NOMO-1 treated with DMSO at 0.1 percent for 48 hours (cell line): ENCODE measurements around the gene FAM135A.

ENCODE experiments used
- DNase-seq: peaks from one replicate; lab custom pipeline; 2025; ENCODE audit not compliant: unreplicated experiment; lab: John Stamatoyannopoulos, UW

Gene FAM135A

DNA sequence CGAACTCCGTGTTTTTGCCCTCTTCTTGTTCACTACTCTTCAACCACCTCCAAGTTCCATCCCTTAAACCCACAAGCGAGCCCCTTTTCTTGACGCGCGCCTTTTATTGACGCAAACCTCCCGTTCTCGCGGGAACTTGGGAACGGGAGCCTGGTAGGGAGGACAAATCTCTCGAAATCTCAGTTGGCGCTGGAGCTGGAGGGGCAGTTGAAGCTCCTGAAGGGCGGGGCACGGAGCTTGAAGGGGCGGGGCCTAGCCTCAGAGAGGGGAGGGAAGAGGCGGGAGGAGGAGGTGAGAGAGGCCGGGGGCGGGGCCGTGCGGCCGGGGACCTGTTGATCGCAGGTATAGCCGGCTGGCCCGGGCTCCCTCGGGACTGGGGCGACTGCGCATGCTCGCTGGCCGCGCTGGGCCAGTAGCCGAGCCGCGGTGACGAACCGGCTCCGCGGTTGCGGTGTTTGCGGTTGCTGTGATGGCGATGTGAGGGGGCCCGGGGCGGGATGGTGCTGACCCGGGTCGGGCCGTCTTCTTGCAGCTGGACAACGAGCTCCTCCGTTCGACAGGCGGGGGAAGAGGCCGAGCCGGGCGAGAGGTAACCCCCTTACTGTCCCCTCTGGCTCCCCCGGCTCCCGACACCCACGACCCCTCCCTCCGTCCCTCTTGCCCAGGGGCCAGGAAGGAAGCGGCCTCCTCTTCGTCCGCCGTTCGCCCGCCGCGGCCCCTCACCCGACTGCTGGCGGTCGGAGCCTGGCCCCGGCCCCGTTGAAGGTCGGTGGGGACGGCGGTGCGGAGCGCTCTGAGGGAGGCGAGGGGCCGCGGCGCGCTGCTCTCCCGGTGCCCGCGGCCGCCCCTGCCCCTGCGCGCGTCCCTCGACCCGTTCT lies at the start of gene FAM135A:
FAM135A (plus strand) TSS at position 395 of the 878 bp plus-strand sequence. CDS start 14,835 bp downstream, outside the sequence.
- peak; percentile 96 for DNase-seq

- DNase-seq: no peak
Measured at GRCh38 chr6:70363741-70364493, 49.4 kb upstream of the FAM135A start.

GRCh38 chr6:70369332-70369950 lies 43.9 kb upstream of the FAM135A start:
- DNase-seq: peak; percentile 56

DNA sequence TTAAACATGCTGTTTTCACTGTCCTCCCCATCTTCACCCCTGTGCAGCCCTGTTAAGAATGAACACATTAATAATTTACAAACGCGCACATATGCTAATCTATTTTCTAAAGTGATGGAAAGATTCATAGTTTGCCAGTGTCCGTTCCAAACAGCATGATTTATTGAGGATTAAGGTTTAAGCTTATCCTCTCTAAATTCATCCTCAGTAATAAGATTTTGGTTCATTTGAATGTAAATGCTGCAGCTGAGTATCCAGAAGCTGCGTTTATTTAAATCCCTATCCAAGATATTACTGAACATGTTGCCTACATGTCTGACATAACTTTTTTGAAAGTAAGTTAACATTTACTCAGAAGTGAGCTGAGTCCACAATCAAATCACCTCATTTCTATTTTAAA lies 42.8 kb upstream of the FAM135A start:
- DNase-seq: no peak

DNA sequence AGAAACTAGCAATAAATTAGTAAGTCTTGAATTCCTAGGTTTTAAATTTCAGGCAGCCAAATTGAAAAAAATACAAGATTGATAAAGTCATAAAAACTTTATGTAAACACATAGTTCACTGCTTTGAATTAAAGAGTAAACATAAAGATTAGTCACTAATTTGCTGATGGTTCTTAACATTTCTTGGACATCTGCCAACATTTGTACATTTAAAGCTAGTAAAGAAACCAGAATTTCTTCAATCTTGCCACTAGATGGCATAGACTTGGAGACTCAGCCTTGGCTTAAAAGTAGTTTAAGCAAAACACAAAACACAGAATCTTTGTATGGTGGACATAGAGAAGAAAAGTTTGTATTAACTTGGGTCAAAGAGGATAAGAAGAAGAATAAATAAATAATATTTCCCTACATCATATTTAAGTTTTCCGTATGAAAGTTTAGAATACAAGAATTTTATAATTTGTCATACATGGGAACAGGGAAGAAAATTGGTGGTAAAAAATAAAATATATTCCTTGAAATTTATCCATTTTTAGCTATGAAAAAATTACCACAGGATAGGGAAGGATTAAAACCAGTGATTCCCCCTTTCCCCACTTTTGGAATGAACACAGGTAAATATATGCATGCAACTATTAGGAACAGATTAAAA lies 41.7 kb upstream of the FAM135A start:
- DNase-seq: peak; percentile 63

DNA sequence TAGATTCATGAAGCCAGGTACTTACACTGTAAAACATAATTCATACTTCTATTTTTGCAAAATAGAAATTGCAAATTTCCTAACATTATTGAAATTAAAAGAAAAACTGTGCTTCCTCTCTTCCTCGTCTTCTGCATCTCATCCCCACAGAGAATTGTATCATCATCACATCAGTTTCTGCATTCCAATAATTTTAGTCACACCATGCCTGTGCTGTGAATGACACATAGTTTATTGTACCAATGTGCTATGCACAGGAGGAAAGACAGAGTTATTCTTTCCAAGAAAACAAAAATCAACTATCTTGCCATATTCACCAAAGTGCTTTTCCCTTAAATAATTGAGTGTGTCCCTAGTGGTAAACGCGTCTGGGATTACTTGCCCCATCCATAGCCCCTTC lies 38.1 kb upstream of the FAM135A start:
- DNase-seq: no peak

DNA sequence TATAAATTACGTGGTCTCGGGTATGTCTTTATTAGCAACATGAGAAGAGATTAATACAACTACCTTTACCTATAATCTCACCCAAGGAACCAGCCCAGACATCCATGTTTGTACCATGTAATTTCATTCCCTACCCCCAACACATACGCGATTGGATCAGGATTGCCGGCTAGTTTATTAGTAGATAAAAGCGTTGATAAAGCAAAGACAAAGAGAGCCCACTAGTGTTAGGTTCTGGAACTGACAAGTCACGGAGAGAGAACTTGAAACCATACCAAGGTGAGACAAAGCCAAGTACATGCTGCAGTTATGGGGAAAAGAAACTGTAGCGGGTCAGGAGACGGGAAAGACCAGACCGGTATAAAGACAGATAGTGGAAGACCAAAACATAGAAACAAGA lies 37.4 kb upstream of the FAM135A start:
- DNase-seq: no peak

DNA sequence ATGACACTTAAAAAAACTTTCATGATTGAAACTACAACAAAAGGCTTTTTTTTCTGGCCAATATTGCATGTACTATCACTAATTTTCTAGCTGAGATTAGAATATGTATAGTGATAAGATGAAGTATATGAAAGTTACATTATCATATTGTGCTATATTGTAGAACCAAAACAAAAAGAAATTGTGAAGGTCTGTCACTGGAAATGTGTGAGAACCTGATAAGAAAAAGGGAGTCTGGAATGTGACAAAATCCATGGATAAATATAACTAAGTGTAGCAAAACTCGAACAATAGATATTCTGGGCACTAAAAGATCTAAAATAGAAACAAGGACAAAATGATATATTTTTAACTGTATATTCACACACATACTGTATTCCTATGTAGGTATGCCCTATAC lies 36.7 kb upstream of the FAM135A start:
- no peak for DNase-seq

DNA sequence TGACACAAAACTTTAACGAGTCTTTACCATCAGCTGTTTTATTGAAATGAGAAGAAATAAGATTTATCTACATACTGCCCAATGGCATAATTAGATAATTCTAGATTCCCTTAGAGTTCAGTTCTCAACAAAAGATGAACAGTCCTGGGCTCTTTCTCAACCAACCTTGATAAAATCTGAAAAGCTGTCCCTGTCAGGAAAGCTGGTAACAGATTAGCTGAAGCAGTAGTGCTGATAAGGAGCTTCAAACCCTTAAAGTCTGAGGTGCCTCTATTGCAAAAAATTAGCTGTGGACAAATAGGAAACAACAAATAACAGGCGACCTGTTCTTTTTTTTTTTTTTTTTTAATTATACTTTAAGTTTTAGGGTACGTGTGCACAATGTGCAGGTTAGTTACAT lies 35.9 kb upstream of the FAM135A start:
- DNase-seq: no peak

GRCh38 chr6:70379473-70380013 lies 33.8 kb upstream of the FAM135A start:
- no peak for DNase-seq

DNA sequence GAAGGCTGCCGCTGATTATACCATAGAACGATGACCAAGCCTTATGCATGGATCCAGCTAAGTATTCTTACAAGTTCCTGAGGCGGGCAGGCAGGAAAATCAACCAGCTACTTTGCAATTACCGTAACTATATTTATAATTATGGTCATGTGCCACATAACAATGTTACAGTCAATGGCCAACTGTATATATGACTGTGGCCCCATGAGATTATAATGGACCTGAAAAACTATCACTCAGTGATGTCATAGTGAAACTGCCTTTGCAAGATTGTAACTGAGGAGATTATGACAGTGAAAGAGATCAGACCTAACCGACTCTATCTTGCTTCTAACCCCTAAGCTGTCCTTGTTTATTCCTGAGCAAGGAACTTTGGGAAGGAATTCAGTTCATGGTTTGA lies 33.1 kb upstream of the FAM135A start:
- DNase-seq: no peak

- DNase-seq: no peak
Measured at GRCh38 chr6:70380771-70381416, 32.4 kb upstream of the FAM135A start.

- DNase-seq: no peak
Measured at GRCh38 chr6:70381417-70381782, 31.9 kb upstream of the FAM135A start.

GRCh38 chr6:70385901-70386300 lies 27.4 kb upstream of the FAM135A start:
- DNase-seq: no peak

GRCh38 chr6:70388814-70389213 lies 24.5 kb upstream of the FAM135A start:
- no peak for DNase-seq

GRCh38 chr6:70389261-70389660 lies 24.0 kb upstream of the FAM135A start:
- no peak for DNase-seq

- DNase-seq: no peak
Measured at GRCh38 chr6:70390067-70390466, 23.2 kb upstream of the FAM135A start.

DNA sequence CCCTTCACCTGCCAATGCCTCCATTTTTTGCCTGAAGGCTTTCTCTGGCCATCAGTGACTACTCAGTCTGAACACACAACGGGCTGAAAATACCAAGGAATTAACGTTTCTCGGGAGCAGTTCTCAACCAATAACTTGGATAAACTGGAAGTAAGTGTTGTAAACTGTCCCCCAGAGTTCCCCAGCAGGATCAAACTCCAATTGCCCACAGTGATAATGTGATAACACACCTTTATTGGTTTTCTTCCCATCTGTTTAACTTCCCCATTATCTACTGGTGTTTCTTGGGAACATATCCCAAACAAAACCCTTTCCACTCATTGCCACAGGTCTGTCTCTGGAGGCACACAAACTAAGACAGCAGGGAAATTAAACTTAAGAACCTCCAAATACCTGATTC lies 21.8 kb upstream of the FAM135A start:
- no peak for DNase-seq

- no peak for DNase-seq
Measured at GRCh38 chr6:70394518-70395300, 18.6 kb upstream of the FAM135A start.

- DNase-seq: no peak
Measured at GRCh38 chr6:70395301-70395672, 18.0 kb upstream of the FAM135A start.
